SKM-1 treated with dmso at 0.1 percent for 144 hours (cell line): ENCODE data around the gene DCN.

Source experiments
- DNase-seq: peaks from one replicate; lab custom pipeline; 2025; ENCODE audit not compliant: unreplicated experiment; lab: John Stamatoyannopoulos, UW

The DCN gene

DNA sequence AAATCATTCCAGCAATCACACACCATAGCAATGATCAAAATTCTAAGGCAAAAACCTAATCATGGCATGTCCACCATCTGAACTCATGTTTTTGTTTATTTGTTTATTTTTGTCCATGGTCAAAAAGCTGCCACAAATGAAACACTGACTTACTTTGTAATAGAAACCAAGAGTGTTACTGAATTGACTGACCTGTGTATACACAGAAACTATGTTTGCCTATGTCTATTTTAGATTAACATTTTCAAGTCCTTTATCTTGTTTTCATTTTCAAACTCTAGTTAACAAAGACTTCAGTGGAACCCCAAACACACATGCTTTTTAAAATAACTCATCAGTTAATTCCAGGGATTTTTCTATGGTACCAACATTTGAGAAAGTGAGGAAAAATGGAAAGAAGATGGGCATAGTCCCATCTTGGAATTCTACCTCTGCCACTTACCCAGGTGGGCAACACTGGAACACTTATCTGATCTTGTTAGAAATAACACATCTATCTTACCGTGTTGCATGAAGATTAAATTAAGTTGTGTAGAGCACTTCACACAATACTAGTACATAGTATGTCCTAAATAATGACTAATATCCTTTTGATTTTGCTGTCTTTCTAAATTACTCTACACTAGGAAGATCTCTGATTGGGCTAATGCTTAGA is 77.7 kb downstream of the DCN start:
- DNase-seq, result no peak

DNA sequence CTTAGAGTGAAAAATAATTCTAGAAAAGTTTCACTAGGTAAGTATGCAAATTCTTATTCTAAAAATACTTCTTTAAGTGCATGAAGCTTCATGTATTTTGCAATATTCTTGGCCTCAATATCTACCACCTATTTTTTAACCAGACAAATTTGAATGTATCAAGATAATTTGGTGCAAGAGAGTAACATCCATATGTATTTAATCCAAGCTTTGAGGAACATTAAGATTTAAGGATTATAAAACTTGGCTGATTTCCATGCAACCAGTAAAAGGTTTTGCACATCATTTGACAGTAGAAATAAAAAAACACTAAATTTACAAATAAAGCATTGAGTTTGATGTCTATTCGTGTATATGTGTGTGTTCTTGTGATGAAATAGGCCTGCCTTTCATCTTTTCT is 79.0 kb downstream of the DCN start:
- no peak for DNase-seq

DNA sequence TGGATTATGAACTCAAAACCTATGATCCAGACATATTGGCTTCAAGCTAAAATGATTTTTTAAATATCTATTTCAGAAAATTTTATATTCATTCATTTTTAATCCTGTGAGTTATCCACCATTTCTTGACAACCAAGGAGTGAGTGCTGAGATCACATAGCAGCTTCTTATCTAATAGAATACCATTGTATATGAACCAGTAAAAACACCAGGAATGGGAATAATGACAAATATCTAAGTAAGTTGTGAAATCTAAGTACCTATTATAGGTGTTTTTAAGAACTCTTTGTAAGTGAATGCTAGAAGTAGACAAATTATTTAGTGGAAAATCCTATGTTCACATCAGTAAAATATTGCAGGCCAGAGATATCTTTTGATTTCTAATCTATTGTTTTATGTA is 79.5 kb downstream of the DCN start:
- DNase-seq, result no peak

DNA sequence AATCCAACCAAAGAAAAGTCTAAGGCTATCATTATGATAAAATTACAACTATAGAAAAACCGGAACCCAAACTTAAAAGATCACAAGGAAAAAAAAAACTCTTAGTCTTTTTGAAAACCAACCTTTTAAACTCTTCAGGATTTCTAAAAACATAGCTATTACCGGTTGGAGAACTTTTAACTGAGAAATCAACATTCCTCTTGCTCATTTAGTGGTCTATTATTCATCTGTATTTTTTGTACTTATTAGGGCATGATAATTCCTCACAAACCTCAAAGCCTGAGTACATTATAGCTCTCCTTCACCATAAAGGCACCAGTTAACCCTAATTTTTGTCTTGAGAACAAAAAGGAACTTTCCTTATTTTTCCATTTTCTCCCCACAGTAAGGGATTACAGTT is 81.7 kb downstream of the DCN start:
- DNase-seq, result no peak

DNA sequence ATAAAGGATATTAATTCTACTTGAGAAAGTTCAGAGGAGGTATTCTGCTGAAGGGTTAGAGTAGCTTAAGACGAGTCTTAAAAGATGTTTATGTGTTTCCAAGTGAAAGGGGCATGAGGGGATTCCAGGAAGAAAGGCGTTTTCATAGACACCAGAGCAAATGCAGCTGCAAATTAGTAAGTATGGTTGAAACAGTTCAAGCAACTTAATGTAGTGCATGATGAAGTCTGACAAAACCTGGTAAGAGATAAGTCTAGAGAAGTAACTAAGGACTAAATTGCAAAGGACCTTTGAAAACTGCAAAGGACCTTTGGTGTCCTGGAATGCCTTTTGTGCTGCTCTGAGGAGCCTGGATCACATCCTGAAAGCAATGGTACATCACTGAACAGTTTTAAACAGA is 82.8 kb downstream of the DCN start:
- no peak for DNase-seq

DNA sequence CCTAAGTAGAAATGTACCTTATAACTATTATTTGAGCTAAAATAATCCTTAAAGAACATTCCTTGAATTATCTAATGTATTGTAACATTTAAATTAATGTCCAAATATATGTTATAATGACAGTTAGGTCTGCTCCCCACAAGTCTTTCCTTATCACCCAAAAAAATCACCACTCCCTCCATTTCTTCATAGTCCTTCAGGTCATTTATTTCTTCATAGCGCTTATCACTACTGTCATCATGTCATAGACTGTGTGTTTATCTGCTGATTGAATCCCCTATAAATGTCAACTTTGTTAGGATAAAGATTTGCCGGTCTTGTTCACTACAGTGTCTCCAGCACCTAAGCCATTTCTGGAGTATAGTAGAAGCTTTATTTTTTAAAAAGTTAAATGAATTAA is 83.3 kb downstream of the DCN start:
- no peak for DNase-seq

DNA sequence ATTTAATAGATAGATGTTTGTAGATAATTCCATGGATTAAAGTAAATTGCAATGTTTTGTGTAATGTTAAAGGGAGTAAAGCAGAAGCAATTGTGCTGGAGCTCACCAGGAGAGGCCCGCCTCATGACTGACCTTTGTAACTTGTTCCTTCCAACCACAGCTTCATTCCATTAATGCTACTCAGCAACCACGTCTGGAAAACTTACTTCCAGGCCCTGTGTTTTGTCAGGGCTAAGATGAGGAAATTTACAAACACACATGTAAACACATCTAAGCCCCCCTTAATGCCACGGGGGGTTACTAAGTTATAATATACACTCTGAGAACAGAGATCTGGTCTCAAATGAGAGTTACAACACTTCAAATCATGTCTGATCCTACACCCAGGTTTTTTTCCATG is 83.7 kb downstream of the DCN start:
- DNase-seq, result no peak

DNA sequence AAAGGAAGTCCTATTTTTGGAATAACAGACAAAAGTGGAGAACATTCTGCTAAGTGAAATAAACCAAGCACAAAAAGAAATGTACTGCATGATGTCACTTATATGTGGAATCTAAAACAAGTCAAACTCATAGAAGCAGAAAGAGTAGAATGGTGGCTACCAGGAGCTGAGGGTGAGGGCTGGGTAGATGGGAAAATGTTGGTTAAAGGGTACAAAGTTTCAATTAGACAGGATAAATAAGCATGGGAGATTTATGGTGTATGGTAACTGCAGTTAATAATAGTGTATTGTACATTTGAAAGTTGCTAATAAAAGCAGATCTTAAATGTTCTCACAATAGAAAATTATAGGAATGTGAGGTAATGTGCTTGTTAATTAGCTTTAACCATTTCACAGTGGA is 84.2 kb downstream of the DCN start:
- DNase-seq, result no peak

DNA sequence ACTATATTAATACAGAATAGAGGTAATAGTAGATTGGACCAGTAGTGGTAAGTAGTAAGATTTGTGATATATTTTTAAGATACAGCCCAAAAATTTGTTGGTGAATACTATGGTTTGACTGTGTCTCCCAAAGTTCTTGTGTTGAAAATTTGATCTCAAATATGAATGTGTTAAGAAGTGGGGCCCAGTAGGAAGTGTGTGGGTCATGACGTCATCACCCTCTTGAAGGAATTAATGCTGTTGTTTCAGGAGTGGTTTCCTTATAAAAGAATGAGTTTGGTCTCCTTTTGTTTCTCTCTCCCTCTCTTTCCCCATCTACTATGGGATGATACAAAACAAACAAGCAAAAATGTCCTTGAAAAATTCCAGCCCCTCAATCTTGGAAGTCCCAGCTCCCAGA is 87.7 kb downstream of the DCN start:
- DNase-seq, result no peak

DNA sequence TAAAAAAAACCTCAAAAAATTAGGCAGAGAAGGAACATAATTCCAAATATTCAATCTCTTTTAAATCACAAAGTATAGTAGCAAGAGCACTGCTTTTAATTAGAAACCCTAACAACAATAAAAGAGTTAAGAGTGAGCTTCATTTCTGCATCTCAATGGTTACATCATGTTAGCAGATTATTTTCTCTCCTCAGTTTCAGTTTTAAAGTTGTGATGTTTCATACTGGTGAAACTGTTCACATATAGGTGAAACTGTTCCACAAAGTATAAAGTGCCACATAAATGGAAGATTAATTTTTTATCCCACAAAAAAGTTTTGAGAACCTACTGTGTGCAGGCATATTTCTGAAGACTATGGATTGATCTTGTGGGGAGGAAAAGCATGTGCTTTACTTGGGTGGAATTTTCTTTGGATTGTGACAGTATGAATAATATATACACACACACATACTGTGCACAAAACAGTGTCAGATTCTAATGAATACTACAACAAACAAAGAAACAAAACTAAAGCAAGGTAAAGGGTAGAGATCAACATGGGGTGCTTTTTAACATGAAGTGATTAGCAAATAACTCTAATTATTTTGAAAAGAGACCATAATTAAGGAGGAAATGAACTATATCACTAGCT is 88.5 kb downstream of the DCN start:
- no peak for DNase-seq

DNA sequence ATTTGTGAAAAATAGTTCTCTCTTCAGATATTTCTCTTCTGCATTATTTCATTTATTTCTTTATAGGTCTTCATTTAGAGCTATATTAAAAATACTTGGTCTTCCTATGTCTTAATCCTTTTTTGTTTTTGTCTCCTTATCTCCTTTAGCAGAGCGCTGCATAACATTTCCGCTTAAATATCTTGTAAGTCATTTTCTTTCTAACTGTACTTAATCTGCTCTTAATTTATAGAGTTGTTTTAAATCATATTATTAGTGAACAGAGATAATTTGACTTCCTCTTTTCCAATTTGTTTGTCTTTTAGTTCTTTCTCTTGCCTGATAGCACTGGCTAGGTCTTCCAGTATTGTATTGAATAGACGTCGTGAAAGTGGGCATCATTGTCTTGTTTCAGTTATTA is 89.3 kb downstream of the DCN start:
- DNase-seq, result no peak

DNA sequence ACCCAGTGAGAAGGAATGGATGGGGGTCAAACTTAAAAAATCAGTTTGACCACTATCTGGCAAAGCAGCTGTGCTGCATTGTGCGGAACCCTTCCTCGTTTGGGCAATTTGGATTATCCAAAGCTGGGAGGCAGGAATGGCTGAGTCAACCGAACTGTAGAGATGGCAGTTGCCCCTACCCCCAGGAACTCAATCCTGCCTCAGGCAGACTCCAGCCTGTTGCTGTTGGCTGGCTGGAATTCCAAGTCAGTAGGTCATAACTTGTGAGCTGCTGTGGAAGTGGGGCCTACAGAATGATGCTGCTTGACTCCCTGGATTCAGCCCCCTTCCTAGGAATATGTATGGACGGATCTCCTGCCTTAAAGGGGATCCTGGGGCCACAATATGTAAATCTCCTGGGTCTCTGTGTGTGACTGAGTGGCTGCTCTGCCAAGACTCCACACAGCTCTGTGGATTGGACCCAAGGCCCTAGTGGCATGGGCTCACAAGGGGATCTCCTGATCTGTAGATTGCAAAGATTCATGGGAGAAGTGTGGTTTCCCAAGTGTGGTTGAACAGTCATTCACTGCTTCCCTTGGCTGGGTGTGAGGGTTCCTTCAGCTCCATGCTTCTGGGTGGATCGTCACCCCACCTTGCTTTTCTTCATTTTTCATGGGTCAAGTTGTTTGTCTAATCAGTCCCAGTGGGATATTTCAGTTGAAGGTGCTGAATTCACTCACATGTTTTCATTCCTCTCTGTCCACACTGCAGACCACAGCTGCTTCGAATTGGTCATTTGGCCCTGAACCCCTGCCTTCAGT is 90.5 kb downstream of the DCN start:
- DNase-seq, result no peak
